RKO (cell line): Measurements from ENCODE around the gene RAB6B.

Source experiments
- DNase-seq: peaks from one replicate; pipeline ENCODE4 v3.0.0-alpha.2; 2016; ENCODE audit warnings: low spot score

Gene RAB6B

GRCh38 chr3:133894353-133895207 is 1.1 kb downstream of the RAB6B start:
- DNase-seq, result no peak

- no peak for DNase-seq
These were observed 1.9 kb downstream of the RAB6B start for GRCh38 chr3:133893683-133894352.

- no peak for DNase-seq
These were observed 3.0 kb downstream of the RAB6B start for GRCh38 chr3:133892541-133893231.

DNA sequence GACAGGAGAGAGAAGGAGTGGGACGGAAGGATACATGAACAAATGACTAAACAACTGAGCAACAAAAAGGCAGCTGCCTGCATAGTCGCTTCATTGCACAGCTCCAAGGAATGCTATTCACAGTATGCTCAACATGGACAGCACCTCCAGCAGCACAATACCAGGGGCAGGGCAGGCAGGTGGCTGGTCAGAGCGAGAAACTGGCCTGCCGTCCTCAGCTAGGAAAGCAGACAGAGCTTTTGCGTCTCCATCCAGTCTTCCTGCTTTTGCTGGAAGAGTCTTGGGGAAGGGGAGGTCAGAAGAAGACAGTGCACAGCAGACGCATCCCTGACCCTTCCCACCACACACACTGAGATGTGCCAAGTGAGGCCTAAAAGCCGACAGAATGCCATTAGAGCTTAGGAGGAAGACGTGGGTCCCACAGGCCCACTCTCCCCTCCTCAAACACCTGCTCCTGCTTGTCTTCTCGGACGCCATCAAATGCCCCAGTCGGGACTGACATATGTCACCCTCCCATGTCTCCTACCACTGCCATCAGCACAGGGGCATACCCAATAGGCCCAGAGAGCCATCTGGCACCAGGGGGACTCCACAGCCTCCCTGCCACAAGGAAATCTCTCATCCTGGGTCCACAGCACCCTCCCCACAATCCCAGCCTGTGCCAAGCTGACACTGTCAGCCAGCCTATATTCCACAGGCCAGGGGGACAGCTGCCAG is 3.9 kb downstream of the RAB6B start:
- DNase-seq, result no peak

DNA sequence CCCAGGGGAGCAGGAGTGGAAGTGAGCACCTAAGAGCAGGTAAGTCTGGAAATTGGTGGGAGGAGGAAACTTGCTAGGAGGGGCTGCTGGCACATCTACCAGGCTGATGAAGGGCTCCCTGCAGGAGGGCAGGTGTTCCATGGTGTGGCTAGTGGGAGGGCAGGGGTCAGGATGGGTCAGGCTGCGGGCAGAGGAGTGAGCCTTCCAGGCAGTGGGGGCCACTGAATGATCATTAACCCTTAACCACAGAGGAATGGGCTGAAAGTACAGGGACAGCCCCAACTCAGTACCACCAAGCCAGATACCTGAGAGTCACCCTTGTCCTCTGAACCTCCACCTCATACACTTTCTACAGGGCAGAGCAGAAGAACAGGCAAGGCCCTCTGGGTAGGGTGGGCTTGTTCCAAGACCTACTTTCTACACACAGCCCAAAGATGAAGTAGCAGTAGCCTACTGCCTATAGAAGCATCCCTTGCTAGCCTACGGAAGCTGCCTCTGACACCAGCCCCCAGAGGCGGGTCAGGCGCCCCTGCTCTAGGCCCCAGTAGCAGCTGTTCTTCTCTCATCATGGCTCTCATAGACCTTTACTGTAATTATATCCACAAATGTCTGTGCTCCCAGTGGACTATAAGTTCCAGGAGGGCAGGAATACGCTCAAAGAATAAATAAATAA is 4.6 kb downstream of the RAB6B start:
- no peak for DNase-seq

GRCh38 chr3:133890037-133890436 is 5.6 kb downstream of the RAB6B start:
- DNase-seq, result no peak

- DNase-seq, result no peak
These were observed 6.8 kb downstream of the RAB6B start for GRCh38 chr3:133888726-133889340.

GRCh38 chr3:133887803-133888703 is 7.6 kb downstream of the RAB6B start:
- no peak for DNase-seq

DNA sequence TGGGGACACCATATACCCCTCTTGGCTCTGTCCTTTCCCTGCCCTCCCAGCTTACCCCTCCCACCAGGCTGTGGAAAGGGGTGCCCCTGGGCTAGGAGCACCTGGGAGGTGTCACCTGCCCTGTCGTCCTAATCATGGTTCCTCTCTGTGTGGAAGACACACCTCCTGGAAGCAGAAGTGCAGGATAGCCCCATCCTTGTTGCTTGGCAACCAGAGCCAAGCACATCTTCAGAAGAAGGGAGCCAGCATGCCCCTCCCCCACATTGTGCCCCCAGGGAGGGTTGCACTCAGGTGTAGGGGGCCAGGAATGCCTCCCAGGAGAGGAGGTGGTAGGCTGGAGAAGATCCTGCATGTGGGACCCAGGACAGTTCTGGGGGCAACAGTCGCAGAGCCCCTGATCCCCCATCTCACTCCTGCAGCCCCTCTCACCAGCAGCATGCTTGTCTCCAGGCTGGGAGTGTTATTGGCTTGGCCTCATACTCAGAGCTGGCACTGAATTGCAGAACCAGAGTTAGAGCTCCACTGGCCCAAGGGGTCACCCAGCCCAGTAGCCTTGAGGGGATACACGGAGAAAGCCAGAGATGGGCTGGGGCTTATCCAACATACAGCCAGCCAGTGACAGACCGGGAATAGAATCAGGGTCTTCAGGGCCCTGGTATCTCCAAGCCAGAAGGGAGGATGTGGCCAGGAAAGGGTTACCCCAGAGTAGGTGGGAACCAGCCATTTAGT is 8.4 kb downstream of the RAB6B start:
- DNase-seq, result no peak

- no peak for DNase-seq
These were observed 9.5 kb downstream of the RAB6B start for GRCh38 chr3:133886031-133886722.

GRCh38 chr3:133884887-133885711 is 10.6 kb downstream of the RAB6B start:
- no peak for DNase-seq

GRCh38 chr3:133884054-133884886 is 11.4 kb downstream of the RAB6B start:
- no peak for DNase-seq

- DNase-seq, result no peak
These were observed 12.0 kb downstream of the RAB6B start for GRCh38 chr3:133883641-133884040.

DNA sequence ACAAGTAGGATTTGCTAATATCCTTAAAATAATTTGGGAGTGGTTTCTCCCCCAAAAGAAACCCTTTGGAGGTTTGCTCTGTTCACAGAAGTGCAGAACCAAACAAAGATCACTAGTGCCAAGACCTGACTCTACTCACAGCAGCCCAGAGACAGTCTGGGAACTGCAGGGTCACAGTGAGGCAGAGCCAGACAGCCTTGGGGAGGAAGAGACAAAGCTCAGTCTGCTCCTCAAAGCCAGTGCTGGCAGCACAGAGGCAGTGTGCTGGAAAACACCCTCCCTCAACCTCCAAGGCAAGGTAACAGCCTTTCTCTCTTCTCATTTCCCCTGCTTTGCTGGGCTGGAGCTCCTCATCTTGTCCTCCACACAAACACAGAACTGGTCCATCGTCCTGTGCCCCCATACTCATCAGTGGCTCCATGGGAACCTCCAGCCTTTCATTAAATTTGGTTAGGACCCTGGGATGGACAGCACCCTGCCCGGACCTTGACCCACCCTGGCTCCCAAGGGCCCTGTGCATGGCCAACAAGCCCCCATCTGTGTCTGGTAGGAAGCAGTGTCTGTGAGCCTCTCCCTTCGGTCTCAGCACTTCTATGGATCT is 12.6 kb downstream of the RAB6B start:
- no peak for DNase-seq

DNA sequence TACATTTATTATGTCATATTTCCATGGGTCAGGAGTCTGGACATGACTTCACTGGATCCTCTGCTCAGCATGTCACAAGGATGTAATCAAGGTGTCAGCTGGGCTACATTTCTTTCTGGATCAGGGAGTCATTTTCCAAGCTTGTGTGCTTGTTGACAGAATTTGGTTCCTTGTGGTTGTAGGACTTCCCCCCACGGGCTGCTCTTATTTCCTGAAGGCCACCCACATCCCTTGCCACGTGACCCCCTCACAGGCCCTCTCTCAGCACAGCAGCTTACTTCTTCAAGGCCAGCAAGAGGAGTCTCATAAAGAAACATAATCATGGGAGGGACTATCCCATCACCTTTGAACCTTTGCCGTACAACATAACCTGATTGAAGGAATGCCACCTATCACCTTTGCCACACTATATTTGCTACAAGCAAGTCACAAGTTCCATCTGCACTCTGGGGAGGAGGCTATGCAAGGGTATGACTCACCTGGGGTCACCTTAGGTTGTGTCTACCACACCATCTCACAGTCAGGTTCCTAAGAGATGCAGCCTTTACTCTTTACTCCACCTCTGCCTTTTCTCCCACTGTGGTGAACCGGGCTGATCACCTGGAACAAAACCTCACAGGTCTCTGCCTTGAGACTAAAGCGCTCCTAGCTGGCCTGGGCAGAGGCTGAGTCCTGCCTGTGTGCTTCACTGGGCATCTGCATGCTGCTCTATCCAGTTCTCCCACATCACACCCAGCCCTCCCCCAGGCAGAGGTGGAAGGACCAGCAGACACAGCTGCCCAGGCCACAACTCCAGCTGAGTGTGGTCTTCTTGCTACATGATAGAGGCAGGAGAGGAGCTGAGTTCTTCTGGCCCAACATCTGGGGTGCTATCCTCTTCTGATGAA is 13.5 kb downstream of the RAB6B start:
- no peak for DNase-seq

DNA sequence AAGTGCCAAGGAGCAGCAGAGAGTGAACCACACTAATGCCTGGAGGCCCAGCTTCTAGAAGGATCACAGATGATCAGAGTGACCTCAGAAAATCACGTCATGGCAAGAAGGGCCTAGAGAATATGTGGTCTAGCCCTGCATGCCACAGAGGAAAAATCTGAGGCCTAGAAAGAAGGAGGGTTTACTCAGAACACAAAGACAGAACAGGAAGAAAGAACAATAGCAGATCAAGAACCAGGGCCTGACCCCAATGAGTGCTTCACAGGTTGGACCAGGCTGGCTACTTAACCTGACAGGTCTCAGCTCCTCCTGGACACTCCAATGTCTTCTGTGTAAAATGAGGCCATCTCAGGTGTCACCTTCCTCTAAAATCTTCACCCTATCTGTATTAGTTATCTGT is 14.2 kb downstream of the RAB6B start:
- DNase-seq, result no peak
